DND-41 (cell line): ENCODE data around the gene GIMAP8.

ENCODE experiments used
- EZH2 ChIP-seq: IDR thresholded peaks from 3 replicates; pipeline ENCODE4 v1.6.1; 2012; ENCODE audit warnings: borderline replicate concordance, low read depth, mild to moderate bottlenecking, moderate library complexity, low read length, inconsistent platforms; ENCODE audit not compliant: severe bottlenecking
- TF ChIP-seq, protein P1 (sequence below): IDR thresholded peaks from 2 replicates; pipeline ENCODE4 v1.5.1; 2012; ENCODE audit warnings: borderline replicate concordance, low read length, moderate library complexity, mild to moderate bottlenecking; ENCODE audit not compliant: poor library complexity, severe bottlenecking; ENCODE audit errors: extremely low read depth

DNA sequence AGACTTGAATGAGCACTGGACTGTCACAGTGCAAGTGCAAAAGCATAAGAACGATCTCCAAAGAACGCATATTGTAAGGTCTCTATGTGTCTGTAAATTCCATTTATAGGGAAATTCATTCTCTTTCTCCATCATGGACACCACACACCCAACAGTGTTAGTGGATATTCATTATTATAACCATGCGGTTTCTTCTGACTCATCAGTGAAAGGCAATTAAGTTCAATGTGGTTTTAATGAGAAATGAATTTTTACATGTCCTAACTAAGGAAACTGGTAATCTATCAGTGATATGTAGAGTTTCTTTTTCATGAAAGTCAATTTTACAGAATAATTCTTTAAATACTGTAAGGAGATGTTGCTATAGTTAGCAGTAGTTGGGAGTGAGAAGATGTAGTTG lies 25.9 kb downstream of the GIMAP8 start:
- TF ChIP-seq, protein P1, sequence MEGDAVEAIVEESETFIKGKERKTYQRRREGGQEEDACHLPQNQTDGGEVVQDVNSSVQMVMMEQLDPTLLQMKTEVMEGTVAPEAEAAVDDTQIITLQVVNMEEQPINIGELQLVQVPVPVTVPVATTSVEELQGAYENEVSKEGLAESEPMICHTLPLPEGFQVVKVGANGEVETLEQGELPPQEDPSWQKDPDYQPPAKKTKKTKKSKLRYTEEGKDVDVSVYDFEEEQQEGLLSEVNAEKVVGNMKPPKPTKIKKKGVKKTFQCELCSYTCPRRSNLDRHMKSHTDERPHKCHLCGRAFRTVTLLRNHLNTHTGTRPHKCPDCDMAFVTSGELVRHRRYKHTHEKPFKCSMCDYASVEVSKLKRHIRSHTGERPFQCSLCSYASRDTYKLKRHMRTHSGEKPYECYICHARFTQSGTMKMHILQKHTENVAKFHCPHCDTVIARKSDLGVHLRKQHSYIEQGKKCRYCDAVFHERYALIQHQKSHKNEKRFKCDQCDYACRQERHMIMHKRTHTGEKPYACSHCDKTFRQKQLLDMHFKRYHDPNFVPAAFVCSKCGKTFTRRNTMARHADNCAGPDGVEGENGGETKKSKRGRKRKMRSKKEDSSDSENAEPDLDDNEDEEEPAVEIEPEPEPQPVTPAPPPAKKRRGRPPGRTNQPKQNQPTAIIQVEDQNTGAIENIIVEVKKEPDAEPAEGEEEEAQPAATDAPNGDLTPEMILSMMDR, result no peak
- no peak for TF ChIP-seq EZH2
